GM10266 (cell line): ENCODE results near the gene CHRNA5.

Experiments
- DNase-seq: peaks from one replicate; pipeline ENCODE4 v3.0.0; 2012; ENCODE audit errors: extremely low spot score
- TF ChIP-seq, protein P1 (sequence below): IDR thresholded peaks from 2 replicates; pipeline ENCODE4 v1.5.1; 2012; ENCODE audit warnings: mild to moderate bottlenecking, low read depth; ENCODE audit not compliant: control insufficient read depth, insufficient read depth; ENCODE audit errors: missing control alignments

The CHRNA5 gene

DNA sequence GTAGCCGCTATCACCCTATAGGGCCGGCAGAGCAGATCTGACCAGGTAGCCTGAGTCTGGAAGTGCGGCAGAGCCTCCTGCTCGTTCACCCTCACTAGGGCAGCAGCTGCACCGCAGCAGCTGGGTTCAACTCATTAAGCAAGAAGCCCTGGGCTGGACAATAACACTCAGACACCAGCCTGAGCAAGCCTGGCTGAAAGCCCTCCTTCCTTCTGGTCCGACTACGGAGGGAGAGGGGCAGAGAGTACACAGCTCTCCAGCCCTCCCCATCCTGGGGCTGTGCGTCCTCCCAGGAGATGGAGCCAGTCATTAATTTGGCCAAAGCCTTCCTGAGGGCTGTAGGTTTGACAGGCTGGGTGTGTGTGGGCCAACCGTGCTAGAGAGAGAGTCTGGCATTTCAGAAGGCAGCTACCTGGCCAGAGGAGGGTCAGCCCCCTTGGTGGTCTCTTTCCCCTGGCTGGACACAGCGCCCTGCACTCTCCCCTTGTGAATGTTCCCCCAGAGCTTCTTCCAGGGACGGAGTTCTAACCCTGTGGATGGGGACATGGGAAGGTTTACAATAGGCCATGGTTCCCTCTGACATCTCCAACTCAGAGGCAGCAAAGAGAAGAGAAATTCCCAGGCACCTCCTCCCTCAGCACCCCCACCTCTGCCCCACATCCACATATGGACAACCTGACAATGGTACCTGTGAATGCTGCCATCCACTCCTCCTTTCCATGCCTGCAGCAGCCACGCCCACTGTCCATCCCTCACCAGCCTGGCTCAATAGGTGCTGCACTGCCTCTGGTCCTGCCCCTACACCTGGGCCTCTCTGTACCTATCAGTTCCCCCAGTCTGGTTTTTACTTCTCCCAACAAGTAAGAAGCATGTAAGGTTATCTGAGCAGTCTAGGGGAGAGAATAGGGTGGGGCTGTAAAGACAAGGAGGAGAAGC is 69.2 kb downstream of the CHRNA5 start:
- TF ChIP-seq, protein P1, sequence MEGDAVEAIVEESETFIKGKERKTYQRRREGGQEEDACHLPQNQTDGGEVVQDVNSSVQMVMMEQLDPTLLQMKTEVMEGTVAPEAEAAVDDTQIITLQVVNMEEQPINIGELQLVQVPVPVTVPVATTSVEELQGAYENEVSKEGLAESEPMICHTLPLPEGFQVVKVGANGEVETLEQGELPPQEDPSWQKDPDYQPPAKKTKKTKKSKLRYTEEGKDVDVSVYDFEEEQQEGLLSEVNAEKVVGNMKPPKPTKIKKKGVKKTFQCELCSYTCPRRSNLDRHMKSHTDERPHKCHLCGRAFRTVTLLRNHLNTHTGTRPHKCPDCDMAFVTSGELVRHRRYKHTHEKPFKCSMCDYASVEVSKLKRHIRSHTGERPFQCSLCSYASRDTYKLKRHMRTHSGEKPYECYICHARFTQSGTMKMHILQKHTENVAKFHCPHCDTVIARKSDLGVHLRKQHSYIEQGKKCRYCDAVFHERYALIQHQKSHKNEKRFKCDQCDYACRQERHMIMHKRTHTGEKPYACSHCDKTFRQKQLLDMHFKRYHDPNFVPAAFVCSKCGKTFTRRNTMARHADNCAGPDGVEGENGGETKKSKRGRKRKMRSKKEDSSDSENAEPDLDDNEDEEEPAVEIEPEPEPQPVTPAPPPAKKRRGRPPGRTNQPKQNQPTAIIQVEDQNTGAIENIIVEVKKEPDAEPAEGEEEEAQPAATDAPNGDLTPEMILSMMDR = no peak
- no peak for DNase-seq

DNA sequence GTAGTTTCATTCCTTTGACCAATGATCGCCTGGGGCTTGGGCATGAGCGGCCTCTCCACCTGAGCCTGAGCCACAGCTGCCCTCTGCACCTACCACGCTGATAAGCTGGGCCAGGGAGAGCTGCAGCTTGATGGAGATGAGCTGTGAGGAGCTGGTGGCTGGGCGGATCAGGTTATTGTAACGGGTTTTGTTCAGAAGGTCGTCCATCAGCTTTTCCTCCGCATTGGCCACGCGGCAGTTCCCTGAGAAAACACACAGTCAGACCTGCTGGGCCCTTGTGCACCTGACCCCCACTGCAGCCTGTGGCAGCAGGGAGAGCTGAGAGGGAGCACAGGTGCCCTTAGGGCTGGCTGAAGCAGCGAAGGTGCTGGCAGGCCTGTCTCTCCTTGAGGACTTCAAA is 70.0 kb downstream of the CHRNA5 start:
- TF ChIP-seq, protein P1 = no peak
- no peak for DNase-seq

DNA sequence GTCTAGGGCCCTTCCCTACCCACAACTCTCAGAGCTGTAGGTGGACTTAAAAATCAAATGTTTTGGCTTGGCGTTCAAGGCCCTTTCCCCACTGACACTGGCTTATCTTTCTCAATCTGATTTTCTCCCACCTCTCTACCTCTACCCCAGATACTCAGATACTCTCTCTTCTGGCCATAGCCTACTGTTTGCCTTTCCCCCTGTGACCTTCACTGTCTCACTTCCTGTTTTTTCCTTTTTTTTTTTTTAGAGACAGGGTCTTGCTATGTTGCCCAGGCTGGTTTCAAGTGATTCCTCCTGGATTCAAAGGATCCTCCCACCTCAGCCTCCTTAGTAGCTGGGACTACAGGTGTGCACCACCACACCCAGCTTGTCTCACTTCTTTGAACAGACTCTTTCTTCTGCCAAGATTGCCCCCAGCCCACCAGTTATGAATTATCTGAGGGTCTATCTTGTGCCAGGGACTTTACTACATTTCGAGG is 71.1 kb downstream of the CHRNA5 start:
- TF ChIP-seq, protein P1 = no peak
- DNase-seq = no peak

DNA sequence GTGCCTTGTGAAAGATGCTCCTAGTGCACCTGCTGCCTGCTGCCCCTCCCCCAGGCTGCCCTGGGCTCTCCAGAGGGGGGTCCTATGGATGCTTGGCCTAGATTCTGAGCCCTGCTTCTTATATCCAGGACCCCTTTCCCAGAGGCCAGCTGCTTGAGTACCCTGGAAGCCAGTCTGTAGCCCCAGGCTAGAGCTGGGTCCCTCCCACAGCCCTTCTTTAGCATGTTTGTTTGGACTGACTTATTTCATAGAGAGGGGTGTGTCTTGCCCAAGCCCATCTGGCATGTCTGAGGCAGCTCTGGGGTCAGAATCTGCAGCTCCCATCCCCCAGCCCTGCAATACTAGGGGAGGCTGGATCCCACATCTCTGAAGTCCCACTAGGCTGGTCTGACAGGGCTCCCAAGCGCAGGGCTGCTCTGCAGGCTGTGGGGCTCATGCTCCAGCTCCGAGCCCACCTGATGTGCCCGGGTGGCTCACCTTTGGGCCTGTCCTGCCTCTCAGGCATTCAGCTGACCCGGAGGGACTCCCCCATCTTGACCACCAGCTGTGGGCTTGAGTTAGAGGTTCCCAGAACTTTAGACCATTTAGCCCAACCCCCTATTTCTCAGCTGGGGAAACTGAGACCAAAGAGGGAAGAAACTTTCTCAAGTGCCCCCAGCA is 72.6 kb downstream of the CHRNA5 start:
- DNase-seq = no peak
- TF ChIP-seq, protein P1 = no peak

DNA sequence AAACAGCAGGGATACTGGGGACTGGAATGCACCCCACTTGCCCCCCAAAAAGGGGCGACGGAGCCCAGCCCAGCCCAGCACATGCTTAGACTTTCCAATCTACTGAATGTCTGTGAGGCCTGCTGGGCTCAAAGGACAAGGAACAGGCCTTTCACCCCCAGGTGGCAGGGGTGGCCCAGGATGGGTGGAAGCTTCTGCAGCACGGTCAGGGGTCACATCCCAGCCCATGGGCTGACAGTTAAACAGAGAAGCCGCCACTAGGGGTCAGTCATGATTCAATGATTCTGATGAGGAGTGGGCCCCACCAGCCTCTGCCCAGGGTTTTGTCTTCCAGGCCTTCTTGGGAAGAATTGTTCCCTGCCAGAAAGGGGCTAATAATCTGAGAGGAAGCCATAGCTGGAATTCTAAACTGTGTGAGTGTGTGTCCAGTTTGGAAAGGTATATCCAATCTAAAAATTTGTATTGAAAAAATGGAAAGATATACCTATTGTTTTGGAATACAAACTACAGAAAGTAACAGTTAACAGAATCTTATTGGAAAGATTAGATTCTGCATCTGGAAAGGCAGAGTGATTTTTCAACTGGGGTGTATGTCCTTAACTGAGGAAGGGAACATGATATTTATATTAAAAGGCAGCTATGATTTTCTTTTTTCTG is 73.5 kb downstream of the CHRNA5 start:
- TF ChIP-seq, protein P1 = peak; percentile 50
- DNase-seq = peak; percentile 77

DNA sequence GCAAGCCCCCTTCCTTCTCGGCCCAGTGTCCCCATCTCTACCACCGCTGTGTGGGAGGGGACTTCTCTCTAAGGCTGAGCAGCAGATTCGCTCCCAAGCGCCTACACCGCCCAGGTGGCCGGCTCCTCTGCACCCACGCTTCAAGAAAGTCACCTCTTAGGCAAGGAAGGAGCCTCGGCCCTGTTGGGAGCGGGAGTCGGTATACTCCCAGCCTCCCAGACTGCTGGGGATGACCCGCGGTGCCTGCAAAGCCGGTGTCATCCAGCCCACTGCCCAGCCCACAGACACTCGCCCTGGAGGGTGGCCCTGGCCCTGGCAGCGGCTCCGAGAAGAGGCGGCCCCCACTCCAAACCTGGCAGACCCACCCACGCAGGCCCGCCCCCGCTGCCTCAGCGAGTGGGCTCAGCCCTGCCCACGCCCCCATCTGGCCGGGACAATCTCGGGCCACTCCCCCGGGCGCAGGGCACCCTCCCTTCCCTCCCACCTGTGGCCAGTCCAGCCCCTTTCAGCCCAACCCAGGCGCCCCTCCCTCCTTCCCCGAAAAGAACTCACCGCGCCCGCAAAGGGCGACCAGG is 75.3 kb downstream of the CHRNA5 start:
- DNase-seq = no peak
- TF ChIP-seq, protein P1 = no peak
